Islet precursor cell (in vitro differentiated cells): ENCODE data around the gene ZNRF3.
A peak's percentile ranks its signal among the peaks of the same experiment; 100 is the strongest.

Experiments used
- DNase-seq: peaks from one replicate; pipeline ENCODE4 v3.0.0-alpha.2; 2018

The ZNRF3 gene

DNA sequence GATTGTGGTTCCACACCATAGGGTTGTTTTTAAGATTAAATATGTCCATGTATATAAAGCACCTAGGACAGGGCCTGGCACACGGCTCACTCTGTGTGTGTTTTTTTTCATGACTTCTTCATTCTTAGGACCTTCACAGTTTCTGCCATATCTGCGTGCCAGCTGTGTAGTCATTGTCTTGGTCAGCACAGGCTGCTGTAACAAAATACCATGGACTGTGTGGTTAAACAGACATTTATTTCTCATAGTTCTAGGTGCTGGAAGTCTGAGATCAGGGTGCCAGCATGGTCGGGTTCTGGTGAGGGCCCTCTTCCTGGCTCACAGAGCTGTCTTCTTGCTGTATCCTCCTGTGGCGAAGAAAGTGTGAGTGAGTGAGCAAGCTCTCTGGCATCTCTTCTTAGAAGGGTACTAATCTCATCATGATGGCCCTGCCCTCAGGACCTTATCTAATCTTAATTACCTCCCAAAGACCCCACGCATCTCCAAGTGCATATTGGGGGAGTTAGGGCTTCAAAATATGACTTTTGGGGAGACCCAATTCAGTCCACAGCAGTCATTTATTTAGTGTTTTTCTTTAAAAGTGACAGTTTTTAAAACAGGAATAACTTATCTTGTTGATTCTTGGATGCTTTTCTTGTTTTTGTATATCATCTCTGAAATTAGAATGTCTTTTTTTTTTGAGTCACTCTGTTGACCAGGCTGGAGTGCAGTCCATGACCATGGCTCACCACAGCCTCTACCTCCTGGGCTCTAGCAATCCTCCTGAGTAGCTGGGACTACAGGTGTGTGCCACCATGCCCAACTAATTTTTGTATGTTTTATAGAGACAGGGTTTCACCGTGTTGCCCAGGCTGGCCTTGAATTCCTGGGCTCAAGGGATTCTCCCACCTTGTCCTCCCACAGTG is 70.9 kb downstream of the ZNRF3 start:
- DNase-seq = no peak

DNA sequence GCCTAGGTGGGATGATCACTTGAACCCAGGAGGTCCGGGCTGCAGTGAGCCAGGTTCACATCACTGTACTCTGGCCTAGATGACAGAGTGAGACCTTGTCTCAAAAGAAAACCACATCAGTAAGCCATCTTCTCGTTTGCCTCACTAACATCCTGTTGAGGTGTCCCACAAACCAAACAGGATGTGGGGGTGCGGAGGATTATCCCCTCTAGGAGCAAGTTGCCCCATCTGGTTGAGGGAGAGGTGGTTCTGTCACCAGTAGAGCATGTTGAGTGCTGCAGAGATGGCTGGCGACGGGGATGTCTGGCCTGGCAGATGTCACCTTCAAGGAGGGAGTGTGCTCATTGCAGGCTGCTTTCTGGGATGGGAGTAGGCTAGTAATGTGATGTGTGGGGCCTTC is 72.4 kb downstream of the ZNRF3 start:
- no peak for DNase-seq

DNA sequence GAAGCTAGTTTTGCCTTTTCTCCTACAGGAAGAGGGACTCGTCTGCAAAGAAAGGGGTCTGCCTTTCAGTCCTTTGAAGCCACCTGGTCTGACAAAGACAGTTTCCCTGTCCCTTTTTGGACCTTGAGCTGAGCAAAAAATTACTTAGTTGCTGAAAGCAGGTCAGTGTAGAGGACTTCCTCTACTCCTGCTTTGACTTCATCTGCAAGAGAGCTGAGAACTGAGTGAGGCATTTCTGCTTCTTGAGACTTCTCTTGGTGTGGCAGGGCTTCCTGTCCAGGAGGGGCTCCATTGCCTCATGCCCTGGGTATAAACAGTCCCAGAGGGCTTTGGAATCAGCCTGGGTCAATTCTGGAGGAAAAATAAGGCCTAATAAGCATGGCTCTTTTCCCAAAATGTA is 73.1 kb downstream of the ZNRF3 start:
- no peak for DNase-seq

DNA sequence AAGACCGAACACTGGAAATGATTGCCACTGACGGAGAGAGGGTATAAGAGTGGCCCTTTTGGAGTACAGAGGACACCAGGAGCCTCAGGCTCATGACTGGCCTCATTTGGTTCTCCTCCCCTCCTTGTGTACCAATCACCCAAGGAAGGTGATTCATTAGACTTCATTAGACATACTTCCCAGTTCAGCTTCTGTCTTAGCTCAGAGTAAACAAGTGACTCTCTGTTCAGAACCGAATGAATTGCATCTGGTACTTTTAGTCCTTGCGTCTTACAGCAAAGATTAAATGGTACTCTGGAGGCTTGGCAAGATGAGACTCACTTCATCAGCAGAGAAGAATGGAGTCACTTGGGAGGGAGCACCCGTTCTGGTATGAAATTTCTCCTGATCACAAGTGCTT is 75.2 kb downstream of the ZNRF3 start:
- no peak for DNase-seq

GRCh38 chr22:28962042-28962554 is 78.7 kb downstream of the ZNRF3 start:
- no peak for DNase-seq

- no peak for DNase-seq
These were observed 80.0 kb downstream of the ZNRF3 start for GRCh38 chr22:28963362-28963761.

- DNase-seq = no peak
These were observed 83.8 kb downstream of the ZNRF3 start for GRCh38 chr22:28967163-28967665.

DNA sequence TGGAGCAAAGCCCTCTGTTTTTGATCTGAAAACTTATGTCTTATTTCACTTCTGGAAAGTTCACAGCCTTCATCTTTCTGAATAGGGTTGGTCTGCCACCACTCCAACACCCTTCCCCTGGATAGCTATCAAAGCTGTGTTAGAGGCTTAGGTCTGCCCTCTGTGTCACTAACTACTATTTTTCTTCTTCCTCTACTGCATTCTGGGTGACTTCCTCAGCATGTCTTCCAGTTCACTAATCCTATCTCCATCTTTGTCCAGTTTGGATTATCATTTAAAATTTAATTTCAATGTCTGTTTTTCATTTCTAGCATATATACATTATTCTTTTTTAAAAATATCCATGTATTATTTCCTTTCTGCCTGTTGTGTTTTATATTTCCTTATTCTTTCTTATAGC is 84.6 kb downstream of the ZNRF3 start:
- DNase-seq = no peak

DNA sequence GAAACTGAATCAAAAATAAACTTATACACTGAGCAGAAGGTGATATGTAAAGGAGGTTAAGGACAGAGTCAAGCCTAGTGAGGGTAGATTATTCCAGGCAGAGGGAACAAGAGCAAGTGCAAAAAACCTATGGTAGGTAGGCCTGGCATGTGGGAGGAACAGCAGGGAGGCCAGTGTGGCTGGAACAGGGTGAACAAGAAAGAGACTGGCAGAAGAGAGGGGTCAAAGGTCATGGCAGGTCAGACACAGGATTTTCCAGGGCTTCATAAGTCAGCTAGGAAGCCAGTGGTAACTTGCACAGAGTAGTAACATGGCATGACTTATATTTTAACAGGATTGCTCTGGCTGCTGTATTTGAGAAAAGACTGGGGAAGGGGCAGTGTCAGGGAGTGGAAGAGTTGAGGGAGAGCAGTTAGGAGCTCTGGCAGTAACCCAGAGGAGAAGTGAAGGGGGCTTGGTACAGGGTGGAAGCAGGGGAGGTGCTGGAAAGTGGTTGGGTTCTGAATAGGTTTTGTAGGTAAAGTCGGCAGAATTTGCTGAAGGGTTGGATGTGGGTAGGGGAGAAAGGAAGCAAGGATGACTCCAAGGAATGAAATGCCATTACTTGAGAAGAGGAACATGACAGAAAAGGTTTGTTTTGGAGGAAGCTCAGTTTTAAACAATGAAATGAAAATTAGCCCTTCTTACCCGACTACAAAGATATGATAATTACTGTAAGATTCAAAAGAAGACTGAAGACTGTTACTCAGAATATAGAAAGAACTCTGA is 86.2 kb downstream of the ZNRF3 start:
- DNase-seq = no peak

- DNase-seq = no peak
These were observed 90.0 kb downstream of the ZNRF3 start for GRCh38 chr22:28973352-28973751.

- DNase-seq = no peak
These were observed 93.7 kb downstream of the ZNRF3 start for GRCh38 chr22:28977060-28977459.

DNA sequence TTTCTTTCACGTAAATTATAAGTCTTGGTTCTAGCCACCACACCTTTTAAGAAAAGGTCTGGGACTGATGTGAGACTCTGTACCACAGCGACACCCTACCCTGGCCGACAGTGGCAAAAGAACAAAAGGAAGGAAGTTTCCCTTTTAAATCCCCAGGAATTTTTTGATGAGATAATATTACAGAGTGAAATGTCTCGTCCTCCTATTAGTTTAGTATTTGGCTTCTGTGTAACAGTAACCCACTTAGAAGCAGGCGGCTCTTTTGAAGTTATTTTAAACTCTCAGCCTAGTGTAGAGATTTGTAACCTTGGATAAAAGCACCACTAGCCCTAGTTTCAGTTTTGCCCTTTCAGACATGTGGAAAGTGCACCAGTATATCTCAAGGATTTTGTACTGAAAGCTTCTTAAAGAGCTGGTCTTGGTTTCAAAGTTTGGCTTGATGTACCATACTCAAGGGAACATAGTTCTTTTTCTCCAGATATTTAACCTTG is 94.2 kb downstream of the ZNRF3 start:
- DNase-seq = no peak

DNA sequence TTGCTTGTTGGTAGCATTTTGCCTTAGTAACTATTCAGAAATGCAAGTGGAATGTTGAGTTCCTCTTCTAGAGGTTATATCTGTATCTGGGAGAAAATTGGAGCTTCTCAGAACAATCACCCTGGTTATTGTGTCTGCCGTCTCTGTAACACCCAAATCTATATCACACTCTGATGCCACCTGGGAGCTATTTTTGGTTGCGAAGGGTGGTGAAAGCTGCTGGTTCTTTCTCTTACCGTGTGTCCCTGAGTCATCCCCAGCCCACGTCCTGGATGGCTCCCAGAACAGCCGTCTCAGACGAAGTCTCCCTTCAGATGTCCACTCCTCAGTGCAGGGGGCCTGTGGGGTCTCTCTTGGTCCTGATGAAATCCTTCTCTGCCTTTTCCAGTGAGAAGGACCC is 94.8 kb downstream of the ZNRF3 start:
- DNase-seq = peak; percentile 69

DNA sequence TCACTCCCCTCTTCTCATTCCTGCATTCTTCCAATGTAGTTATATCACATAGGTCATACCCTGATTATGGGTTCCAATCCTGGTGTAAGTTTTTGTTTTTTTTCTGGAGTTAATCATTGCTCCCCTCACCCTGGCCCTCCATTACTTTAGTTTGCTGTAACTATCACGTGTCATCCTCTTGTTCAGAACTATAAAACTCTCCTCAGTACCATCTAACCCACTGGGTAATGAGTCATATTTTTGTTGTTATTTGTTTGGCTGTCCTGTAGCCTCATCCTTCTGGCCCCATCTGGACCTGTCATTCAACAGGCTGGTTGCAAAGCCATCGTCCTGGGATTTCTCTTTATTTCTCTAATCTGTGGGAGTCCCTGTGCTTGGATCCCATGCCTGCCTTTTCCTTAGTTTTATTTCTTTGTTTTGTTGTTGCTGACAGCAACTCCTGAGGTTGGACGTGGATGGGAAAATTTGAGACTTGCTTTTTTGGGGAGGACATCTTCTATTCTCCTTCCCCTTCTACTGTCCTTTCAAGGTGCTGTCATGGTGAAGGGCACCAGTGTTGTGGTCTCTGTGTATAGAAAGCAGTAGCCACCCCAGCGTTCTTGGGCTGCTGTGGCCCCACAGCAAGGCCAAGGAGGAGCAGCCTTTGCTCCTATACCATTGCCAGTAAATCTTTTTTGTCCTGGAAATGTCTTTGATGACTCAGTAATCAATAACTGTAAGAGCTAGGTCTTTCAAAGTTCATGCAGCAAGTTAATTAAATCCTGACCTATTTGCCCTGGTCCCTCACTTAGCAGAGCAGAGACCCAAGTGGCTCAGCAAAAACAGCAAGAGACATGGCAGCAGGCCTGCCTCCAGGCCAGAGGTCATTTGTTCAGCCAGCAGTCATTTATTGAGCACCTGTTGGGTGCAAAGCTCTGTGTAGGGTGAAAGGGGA is 95.8 kb downstream of the ZNRF3 start:
- DNase-seq = no peak

GRCh38 chr22:28980326-28980725 is 97.0 kb downstream of the ZNRF3 start:
- no peak for DNase-seq

DNA sequence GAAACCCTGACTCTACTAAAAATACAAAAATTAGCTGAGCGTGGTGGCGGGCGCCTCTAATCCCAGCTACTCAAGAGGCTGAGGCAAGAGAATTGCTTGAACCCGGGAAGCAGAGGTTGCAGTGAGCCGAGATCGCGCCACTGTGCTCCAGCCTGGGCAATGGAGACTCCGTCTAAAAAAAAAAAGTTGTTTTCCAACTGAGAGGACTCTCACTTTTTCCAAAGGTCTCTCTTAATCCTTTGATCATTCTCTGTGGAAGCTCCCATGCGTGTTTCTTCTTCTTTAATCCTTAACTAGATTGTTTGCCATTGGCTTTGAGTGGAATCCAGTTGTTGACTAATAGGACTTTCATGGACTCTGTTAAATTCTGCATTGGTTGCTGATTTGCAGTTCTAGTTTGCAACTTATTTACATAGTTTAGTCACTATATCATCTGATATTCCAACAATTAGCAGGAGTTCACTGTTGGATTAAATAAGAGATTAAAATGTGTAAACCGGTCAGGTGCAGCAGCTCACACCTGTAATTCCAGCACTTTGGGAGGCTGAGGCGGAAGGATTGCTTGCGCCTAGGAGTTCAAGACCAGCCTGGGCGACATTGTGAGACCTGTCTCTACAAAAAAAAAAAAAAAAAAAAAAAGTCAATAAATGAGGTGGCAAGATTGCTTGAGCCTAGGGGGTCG is 98.6 kb downstream of the ZNRF3 start:
- no peak for DNase-seq

DNA sequence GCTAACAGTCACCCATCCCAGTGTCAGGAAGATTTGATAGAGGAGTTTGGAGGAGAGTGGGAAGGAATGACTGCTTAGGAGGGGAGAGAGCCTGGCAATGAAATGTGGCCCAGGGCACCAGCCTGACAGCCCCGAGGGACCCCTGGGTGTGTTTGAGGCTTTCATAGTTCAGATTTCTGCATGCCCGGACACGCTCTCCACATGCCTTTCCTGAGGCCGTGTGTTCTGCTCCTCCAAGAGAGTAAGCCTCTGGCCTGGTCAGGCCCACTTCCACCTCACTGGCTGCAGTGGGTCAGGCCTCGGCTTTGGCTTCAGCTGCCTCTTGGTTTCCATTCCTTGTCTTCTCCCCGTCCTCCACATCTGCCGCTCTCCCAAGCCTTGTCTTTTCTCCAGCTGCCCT is 99.8 kb downstream of the ZNRF3 start:
- DNase-seq = peak; percentile 72

DNA sequence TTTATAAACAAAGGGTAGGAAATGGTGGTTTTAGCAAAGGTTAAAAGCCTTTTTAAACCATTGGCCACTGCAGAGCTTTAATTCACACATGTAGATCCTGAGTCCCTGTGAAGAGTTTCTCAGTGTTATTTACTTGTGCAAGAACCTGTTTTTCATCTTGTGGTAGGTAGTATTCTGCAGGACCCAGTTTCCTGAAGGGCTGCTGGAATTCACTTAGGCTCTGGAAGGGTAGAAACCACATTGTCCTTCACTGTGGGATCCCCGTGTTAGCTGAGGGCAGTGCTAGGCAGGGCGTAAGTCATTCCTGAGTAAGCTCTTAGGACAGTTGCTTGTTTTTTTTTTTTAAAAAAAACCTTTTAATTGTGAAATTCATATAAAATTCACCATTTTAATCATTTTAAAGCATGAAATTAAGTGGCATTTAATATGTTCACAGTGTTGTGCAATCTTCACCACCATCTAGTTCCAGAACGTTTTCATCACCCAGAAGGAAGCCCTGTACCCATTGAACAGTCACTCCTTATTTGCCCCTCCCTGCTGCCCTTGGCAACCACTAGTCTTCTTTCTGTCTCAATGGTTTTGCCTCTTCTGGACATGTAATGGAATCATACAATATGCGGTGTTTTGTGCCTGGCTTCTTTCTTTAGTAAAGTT is 100.5 kb downstream of the ZNRF3 start:
- peak; percentile 73 for DNase-seq

GRCh38 chr22:28984482-28985158 is 101.2 kb downstream of the ZNRF3 start:
- DNase-seq = no peak

DNA sequence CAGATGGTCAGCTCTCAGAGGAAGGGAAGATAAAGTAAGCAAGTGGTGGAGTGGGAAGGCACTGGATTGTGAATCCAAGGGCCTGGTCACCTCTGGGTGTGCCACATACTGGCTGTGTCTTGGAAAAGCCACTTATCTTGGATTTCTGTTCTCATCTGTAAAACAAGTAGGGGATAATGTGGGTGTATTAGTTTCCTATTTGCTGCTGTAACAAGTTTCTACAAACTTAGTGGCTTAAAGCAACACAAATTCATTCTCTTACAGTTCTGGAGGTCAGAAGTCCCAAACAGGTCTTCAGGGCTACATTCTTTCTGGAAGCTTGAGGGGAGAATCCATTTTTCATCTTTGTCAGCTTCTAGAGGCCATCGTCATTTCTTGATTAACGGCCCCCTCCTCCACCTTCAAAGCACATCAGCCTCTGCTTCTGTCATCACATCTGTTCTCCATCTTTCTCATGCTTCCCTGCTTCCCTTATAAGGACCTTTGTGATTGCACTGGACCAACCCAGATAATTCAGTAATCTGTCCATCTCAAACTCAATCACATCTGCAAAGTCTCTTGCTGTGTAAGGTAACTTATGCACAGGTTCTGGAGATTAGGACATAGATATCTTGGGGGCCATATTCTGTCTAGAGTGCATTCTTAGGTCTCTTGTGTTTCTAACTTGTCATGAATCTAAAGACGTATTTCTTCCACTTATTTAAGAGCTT is 102.4 kb downstream of the ZNRF3 start:
- no peak for DNase-seq
